ENCODE results near the gene MC1R.

The MC1R gene

DNA sequence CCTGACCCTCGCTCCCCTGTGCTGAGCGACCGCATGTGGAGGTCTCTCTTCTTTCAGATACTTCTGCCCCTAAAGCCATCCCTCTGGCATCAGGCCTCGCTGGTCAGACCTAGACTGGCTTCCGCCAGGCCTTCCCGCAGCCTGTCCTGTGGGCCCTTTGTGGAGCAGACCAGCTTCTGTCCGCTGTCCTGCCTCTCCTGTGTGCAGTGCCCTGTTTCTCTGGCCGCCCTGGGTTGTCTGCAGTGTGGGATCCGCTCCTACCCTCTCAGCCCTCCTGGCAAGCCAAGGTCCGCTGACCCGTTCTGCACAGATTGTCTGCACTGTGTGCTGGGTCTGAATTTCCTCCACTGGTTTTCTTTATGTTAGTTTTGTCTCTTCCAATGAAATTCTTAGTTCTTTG is 21.5 kb upstream of the MC1R start:
- ATAC-seq (no peak), DNase-seq (no peak)

DNA sequence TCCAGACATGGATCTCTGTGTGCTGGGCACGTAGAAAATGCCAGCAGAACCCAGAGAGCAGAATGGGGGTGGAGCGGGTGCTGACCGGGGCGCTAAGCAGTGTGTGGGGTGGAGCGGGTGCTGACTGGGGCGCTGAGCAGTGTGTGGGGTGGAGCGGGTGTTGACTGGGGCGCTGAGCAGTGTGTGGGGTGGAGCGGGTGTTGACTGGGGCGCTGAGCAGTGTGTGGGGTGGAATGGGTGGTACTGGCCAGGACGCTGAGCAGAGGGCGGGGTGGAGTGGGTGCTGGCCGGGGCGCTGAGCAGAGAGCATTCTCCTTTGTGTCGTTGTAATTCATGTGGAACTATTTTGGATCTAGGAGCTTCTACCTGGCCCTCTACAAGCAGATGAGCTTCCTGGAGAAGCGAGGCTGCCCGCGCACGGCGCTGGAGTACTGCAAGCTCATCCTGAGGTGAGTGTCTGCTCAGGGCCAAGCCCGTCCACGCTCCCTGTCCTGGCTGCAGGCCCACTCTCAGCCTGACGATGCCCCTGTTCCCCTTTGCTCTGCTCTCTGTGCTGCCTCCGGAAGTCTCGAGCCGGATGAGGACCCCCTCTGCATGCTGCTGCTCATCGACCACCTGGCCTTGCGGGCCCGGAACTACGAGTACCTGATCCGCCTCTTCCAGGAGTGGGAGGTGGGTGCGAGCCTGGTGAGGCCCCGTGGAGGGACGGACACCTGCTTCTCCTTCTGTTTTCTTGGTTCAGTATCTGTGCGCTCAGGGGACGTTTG is 20.3 kb upstream of the MC1R start:
- ATAC-seq = no peak
- no peak for DNase-seq

DNA sequence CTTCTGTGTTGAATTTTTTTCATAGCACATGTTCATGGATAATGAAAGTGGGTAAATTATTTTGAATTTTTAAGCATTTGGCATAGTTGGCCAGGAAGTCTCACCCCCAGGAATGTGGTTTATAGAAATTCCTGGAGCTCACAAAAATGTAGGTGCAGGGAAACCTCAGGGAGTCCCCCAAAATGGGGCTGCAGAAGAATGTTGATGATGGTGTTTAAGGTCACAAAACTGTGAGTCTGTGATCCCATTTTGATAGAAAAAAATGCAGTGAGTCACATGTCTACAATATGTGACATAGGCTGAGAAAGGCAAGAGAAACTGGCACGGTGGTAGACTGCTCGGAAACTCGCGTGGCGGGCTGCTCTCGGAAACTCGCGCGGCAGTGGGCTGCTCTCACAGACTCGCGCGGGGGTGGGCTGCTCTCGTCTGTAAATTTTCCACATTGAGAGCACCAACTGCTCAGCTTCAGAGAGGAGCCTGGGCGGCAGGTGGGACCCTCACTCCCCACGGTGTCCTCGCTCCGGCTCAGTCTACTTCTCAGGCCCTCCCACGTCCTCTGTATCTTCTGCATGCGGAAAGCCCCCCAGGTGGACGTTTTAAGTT is 18.7 kb upstream of the MC1R start:
- DNase-seq = no peak
- peak; percentile 41 for ATAC-seq

DNA sequence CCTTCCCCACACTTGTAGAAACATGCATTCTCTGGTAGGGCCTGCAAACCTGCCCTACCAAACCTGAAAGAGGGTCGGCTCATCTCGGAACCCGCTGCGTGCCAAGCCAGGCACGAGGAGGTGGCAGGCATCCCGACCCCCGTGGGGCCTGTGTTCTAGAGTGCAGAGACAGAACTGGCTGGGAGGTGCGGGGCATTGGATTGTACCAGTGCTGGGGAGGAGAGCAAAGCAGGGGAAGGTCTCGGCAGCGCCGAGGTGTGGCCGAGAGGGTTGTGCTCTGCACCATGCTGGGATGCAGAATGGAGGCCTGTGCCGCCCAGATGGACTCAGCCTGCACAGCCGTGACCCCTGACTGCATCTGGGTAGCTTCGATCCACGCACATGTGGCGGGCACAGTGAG is 17.8 kb upstream of the MC1R start:
- ATAC-seq (no peak), DNase-seq (no peak)

DNA sequence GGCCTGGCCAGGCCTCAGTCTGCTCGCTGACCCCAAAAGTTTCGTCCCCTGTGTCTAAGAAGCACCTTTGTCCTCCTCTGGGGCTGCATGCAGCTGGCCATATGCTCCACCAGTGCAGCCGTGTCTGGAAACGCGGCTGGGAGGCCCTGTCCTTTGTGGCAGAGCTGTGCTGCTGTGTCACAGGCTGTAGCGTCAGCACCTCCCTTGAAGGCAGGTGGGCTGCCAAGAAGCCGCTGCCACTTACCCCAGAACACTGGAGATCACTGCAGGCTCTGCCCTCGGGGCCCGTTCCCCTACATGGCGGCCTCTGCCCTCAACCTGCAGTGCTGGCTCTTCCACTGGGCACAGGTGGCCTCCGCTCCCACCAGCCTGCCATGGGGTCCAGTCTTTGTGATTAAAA is 15.7 kb upstream of the MC1R start:
- no peak for DNase-seq
- ATAC-seq = no peak

DNA sequence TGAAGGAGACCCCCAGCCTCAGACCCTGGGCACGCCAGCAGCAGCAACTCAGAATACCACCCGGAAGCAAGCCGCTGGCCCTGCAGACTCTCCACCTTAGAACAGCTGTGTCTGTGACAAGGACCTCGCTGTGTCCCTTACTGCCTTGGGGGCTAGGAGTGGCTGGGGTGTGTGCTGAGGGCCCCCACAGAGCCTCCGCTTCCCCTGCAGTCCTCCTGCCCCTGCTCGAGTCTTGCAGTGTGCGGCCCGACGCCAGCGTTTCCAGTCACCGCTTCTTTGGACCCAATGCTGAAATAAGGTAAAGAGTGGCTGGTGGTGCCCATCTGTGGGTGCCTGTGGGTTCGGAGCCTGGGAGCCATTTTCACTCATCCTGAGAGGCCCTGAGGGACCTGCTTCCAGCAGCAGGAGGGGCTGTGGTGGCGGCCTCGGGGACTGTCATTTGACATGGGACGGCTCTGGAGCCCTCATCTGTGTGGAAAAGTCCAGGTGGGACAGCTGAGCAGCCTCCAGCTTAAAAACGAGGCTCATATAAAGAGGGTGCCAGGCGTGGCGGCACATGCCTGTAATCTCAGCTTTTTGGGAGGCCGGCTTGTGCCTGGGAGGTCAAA is 14.7 kb upstream of the MC1R start:
- no peak for DNase-seq
- ATAC-seq = no peak

DNA sequence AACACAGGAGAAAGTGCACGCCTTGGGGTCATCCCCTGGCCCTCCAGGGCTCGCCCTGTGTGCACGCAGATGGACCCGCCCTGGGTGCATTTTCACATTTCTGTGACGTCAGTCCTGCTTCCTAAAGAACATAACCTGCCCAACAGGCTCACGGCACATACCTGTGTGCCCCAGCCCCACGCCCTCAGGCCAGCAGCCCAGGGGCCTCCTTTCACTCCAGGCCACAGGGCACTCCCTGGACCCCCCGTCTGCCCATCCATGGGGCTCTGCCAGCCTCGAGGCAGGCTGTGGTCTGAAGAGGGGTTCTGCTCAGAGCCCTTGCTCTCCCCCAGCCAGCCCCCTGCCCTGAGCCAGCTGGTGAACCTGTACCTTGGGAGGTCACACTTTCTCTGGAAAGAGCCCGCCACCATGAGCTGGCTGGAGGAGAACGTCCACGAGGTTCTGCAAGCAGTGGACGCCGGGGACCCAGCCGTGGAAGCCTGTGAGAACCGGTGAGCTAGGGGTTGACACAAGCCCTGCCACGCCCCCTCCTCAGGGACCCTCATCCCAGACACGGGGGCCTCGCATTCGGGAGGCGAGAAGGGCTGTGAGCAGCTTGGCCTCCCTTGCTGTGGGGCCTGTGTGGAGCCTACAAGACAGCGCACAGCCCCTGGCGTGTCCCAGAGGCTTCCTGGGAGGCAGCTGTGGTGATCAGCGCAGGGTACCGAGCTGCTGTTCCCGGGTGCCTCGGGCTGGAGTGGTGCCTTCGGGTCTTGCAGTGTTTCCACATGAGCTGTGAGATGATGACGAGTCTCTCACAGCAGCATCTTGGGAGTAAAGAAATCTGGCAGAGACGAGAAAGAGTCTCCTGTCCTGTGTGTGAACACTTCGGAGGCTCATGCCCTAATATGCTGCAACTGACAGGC is 13.8 kb upstream of the MC1R start:
- DNase-seq (no peak), ATAC-seq (no peak)

DNA sequence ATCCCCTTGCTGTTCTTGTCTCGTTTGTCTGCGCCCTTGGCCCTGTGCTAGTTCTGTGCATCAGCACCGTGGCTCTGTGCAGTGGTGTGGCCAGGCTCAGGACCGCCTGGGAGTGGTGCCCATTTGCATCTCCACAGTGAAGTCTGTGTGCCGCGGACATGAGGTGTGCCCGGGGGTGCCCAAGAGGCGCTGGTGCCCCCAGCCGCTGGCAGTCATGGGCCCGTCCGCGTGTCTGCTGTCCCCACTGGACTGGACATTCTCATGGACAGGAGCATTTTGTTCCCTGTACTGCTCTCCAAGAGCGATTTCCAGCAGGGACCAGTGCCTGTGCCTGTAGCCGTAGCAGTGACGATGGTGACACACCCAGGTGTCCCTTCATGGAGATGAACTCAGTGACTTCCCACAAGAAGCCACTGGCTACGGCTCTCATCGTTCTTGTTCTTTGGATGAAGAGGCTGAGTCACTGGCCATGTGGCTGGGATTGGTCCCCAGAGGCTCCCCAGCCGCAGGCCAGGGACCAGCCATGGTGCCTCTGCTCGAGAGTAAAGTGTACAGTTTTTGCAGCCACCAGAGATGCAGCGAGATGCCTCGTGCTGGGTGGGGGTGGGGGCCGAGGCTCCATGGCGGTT is 13.0 kb upstream of the MC1R start:
- ATAC-seq = no peak
- no peak for DNase-seq

DNA sequence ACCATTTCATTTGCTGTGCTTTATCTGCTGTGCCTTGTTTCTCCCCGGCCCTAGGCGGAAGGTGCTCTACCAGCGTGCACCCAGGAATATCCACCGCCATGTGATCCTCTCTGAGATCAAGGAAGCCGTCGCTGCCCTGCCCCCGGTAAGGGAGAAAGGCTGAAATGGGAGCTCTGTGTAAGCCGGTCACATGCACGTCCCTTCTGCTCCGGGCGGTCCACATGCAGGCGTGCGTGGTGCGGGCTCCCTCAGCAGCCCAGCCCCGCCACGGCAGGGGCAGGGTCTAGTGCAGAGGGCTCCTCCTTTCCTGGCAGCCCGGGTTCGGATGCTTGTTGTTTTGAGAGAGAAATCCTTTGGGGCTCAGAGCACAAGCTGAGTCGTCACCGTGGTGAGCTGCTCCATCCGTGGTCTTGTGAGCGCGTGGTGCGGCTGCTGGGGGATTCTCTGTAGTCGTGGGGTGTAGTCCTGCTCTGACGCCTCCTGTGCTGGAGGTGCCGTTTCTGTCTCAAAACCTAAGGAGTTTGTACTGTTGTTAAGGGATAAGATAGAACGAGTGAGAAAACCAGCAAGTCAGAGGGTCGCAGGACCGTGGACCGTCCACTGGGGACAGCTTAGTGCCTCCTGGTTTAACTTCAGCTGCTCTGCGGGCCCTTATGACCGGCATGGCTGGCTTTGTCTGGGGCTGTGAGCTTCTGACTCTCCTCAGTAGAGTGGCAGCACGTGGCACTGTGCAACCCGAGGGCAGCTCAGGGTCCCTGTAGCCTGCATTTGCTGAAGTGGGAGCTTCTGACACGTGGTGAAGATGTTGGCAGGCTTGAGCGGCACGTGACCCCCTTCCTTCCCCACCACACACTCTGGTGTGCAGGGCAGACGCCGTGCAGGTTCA is 12.3 kb upstream of the MC1R start:
- ATAC-seq = no peak
- DNase-seq = no peak

DNA sequence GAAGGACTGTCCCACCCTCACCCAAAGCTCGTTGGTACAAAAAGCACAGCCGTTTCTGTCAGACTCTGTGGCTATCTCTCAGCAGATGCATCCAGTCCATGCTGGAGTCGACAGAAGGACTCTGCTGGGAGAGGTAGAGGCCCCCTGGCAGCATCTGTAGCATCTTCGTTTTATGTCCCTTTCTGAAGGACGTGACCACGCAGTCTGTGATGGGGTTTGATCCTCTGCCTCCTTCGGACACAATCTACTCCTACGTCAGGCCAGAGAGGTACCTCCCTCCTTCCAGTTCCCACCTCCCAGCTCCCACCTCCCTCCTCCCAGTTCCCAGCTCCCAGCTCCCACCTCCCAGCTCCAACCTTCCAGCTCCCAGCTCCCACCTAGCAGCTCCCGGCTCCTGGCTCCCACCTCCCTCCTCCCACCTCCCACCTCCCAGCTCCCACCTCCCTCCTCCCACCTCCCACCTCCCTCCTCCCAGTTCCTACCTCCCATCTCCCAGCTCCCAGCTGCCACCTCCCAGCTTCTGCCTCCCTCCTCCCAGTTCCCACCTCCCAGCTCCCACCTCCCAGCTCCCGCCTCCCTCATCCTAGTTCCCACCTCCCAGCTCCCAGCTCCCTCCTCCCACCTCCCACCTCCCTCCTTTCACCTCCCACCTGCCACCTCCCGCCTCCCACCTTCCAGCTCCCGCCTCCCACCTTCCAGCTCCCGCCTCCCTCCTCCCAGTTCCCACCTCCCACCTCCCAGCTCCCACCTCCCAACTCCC is 11.4 kb upstream of the MC1R start:
- no peak for DNase-seq

DNA sequence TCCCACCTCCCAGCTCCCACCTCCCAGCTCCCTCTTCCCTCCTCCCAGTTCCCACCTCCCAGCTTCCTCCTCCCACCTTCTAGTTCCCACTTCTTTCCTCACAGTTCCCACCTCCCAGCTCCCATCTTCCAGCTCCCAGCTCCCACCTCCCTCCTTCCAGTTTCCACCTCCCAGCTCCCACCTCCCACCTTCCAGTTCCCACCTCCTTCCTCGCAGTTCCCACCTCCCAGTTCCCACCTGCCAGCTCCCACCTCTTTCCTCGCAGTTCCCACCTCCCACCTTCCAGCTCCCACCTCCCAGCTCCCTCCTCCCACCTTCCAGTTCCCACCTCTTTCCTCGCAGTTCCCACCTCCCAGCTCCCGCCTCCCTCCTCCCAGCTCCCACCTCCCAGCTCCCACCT is 10.4 kb upstream of the MC1R start:
- ATAC-seq (no peak), DNase-seq (no peak)

More for the DNA sequence above, 11.4 kb upstream of the MC1R start:
- no peak for ATAC-seq

DNA sequence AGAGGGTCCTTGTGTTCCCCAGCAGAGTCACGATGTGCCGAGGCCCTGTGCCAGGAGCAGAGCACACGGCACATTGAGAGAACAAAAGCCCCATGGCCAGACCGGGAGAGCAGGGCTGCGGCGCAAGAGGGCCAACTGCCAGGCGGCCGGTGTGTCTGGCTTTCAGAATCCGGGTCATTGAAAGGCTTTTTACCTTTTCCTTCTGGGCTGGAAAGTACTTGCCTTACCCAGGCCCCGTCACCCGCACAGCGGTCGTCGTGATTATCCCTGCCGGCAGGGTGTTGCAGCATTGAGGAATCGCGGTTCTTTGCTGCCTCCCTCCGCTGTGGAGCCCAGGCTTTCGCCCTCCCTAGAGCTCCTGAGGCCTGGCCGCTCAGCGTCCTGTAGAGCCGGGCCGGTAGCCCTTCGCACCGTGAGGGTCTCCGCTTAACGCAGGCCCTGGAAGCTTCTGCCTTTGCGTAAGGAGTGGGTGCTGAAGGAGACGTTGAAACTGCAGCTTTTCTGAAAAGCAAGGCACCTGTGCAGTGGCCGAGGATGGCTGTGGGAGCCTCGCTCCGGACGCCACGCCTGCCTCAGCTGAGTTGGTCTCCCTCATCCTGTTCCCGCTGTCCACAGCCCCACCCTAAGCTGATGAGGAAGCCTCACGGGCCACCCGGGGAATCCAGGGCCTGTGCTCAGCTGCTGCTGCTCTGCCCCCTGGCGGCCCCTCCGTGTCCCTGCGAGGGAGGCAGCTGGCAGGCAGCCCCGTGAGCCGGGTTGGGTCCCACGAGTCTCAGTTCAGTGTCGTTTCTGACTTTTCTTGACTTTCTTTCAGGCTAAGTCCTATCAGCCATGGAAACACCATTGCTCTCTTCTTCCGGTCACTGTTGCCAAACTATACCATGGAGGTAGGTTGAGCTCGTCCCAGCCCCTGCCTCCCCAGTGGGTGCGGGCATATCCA is 8.6 kb upstream of the MC1R start:
- ATAC-seq (peak; percentile 66), DNase-seq (peak; percentile 80)

DNA sequence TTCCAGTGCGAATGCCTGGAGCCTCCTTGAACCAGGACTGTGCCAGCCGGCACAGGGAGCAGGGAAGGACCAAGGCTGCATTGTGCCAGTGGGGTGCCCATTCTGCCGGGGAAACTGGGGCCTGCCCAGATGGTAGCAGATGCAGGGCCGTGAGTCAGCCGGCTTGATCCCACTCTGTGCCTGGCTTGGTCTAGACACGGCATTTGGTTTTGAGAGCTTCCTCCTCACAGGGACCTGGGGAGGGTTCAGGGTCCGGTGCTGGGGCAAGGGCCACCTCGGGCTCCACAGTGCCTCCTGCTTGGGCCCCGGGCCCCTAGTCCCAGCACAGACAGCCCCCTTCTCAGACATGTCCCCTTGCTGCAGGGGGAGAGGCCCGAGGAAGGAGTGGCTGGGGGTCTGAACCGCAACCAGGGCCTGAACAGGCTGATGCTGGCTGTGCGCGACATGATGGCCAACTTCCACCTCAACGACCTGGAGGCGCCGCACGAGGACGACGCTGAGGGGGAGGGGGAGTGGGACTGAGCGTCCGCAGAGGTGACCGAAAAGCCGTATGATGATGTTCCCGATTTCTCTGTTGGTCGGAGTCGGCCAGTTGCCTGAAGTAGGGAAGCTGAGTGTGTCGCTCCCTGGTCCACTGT is 7.8 kb upstream of the MC1R start:
- no peak for ATAC-seq
- no peak for DNase-seq

DNA sequence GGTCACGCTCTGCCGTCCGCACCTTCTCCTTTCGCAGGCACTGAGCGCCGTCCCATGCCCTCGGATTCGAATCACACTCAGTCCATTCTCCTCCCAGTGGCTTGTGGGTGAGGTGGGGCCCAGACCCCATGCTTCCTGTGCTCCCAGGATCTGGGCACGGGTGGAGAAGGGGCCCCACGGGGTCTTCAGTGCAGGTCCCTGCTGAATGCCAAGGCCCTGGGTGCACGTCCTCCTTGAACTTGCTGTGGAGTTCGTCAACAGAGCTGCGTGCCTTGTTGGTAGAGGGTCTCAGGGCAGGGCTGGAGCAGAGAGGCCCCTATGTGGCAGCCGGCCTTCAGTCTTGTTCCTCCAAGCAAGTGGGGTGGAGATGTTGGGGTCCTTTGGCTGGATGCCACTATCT is 7.3 kb upstream of the MC1R start:
- DNase-seq = no peak
- no peak for ATAC-seq

DNA sequence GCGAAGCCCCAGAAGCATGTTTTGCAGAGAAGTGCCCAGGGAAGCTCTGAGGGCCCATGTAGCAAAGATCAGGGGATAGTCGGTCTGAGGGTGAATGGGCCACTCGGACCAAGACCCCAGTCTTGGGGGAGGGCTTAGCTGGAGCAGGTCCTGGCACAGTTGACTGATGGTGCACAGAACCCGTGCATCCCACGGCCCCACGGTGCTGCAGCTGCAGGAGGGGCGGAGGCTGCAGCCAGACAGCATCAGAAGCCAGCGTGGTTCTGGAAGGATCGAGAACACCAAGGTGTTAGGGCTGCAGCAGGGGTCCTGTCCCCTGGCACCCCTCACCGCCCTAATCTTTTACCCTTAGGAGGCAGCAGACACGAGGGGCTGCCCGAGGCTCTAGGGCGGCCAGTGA is 6.5 kb upstream of the MC1R start:
- DNase-seq = no peak
- ATAC-seq = no peak

DNA sequence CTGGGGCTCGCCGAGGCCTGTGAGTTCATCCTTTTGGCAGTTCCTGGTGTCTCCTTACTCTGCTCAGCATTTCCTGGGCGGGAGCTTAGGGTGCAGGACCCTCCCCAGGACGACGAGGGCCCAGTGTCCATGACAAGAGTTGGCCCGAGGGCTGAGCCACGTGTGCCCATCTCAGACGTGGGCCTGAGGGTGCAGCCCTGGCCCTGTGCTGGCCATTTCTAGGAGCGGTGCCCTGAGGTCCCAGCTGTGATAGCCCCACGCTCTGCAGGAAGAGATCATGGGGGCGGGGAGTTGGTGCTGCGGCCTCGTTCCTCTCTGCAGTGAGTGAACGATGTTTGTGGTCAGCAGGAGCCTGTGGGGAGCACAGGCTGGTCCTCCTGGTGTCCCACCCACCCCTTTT is 6.0 kb upstream of the MC1R start:
- DNase-seq = no peak
- ATAC-seq = no peak

DNA sequence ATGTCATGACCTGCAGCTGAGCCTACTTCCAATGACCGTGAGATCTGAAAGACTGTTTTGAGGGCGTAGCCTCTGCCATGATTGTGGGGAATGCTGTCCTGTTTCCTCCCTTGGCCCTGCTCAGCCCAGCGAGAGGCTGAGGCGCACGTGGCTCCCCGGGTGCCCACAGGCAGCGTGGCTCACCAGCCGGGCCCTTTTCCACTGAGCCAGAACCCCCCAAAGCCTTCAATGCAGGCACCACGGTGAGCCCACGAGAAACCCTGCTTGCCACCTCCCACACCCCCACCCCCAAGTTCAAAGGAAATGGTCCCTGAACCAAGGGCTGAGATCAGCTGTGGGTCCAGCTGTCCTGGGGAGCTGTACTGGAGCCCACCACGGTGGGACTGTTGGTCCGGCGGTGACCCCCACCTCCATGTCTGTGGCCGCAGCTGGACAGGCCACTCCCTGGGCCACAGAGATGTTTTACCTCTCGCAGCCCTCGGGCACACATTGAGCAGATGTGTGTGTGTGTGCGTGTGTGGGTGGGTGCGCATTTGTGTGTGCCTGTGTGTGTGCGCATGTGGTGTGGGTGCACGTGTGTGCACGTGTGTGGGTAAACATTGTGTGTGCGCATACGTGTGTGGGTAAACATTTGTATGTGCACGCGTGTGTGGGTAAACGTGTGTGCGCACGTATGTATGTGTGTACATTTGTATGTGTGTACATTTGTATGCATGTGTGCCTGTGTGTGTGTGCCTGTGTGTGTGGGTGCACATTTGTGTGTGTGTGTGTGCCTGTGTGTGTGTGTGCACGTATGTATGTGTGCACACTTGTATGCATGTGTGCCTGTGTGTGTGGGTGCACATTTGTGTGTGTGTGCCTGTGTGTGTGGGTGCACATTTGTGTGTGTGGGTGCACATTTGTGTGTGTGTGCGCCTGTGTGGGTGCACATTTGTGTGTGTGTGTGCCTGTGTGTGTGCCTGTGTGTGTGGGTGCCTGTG is 5.0 kb upstream of the MC1R start:
- no peak for ATAC-seq
- no peak for DNase-seq
